Measurements from ENCODE around the gene HNF1B. TPM values are rescaled to one million over a fixed set of nuclear protein-coding genes. Genes with fewer than 3 reads are reported as not detected.

Gene HNF1B
- total and polyA plus RNA-seq, 2 donors (not counting 3 experiments of a cell fraction or from before 2014, with no cell fraction given), result not detected

GRCh38 chr17:37769050-37769449 lies 24.2 kb upstream of the HNF1B start:
- Histone ChIP-seq H3K4me3 (replicated peaks in 1 of 3; ENCODE audit: insufficient read depth in 1 of 3, low read depth in 1 of 3, low read length in 3 of 3) (no peak overlapping the region), H3K9me1 (replicated peaks; ENCODE audit: control insufficient read depth, extremely low read depth, insufficient read depth, low read length) (no peaks in the 10 kb centered on the region), H3K36me3 (ENCODE audit: control insufficient read depth in 2 of 2, extremely low read depth in 1 of 2, insufficient read depth in 2 of 2, low read length in 2 of 2) (no peaks in the 10 kb centered on the region), H4K20me1 (replicated peaks; ENCODE audit: control insufficient read depth, extremely low read depth, insufficient read depth, low read length) (no peaks in the 10 kb centered on the region), H3K9ac (replicated peaks; ENCODE audit: extremely low read depth, insufficient read depth, low read length) (no peak overlapping the region), H3K9me3 (replicated peaks; ENCODE audit: control insufficient read depth, insufficient read depth, low read length) (no peaks in the 10 kb centered on the region), H3K79me2 (ENCODE audit: control insufficient read depth, insufficient read depth, low read length) (no peaks in the 10 kb centered on the region), H3K27ac (ENCODE audit: insufficient read depth, low read depth, low read length) (no peak overlapping the region), H3K4me1 (ENCODE audit: control insufficient read depth, extremely low read depth, insufficient read depth, low read length) (no peaks in the 10 kb centered on the region), H3K4me2 (ENCODE audit: insufficient read depth, low read length) (no peak overlapping the region), H3K27me3 (ENCODE audit: control insufficient read depth in 2 of 2, insufficient read depth in 2 of 2, low read length in 2 of 2) (peaks cover 5 to 9% of the 10 kb centered on the region in 2 experiments), H2AFZ (ENCODE audit: low read depth, low read length) (no peak overlapping the region)
- BruUV-seq (replicated peaks), result no TSS peak
- no peak for FAIRE-seq
- DNase-seq (ENCODE audit: low read depth, low spot score), result no peak
- POLR2A ChIA-PET, result no interaction called here
- intact Hi-C loops (cut with micrococcal nuclease), result no loop called here
- dilution Hi-C loops (cut with MboI; ENCODE audit: extremely low pct_ligation_motif_present, low sequenced_read_pairs), result no loop called here
- CTCF ChIA-PET, result interaction anchor here (2.2 to 3.2 kb wide), 2 partner anchors 14 to 119 kb away, joined by 15 to 128 read pairs; no protein-coding TSS in a partner anchor
- TF ChIP-seq GATA2 (IDR thresholded peaks at IDR 0.05; ENCODE audit: insufficient read depth, insufficient read length, low read depth, low read length), result no peak
- TF ChIP-seq POLR2AphosphoS5 (IDR thresholded peaks at IDR 0.05; ENCODE audit: insufficient read depth, low read depth, low read length), result no peak
- TF ChIP-seq, protein P1, sequence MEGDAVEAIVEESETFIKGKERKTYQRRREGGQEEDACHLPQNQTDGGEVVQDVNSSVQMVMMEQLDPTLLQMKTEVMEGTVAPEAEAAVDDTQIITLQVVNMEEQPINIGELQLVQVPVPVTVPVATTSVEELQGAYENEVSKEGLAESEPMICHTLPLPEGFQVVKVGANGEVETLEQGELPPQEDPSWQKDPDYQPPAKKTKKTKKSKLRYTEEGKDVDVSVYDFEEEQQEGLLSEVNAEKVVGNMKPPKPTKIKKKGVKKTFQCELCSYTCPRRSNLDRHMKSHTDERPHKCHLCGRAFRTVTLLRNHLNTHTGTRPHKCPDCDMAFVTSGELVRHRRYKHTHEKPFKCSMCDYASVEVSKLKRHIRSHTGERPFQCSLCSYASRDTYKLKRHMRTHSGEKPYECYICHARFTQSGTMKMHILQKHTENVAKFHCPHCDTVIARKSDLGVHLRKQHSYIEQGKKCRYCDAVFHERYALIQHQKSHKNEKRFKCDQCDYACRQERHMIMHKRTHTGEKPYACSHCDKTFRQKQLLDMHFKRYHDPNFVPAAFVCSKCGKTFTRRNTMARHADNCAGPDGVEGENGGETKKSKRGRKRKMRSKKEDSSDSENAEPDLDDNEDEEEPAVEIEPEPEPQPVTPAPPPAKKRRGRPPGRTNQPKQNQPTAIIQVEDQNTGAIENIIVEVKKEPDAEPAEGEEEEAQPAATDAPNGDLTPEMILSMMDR (IDR thresholded peaks at IDR 0.05; ENCODE audit: extremely low read depth in 1 of 2, insufficient read depth in 1 of 2, low read depth in 1 of 2, low read length in 2 of 2), result no peak
- TF ChIP-seq JUN (IDR thresholded peaks at IDR 0.05; ENCODE audit: borderline replicate concordance, insufficient read depth, insufficient read length, low read depth), result no peak
- no peak for TF ChIP-seq MAX (IDR thresholded peaks at IDR 0.05; ENCODE audit: insufficient read depth, insufficient read length)
- no peak for TF ChIP-seq POLR2A (IDR thresholded peaks at IDR 0.05; ENCODE audit: low read depth, low read length)
- no peak for TF ChIP-seq EZH2 (IDR thresholded peaks at IDR 0.05; ENCODE audit: borderline replicate concordance, low read depth, low read length, severe bottlenecking)
- no peak for TF ChIP-seq FOS (IDR thresholded peaks at IDR 0.05; ENCODE audit: borderline replicate concordance, insufficient read depth, low read length)
- TF ChIP-seq MYC (IDR thresholded peaks at IDR 0.05; ENCODE audit: low read depth, low read length), result no peak

Data from endothelial cell of umbilical vein (primary cell).